Stimulated activated CD8-positive, alpha-beta memory T cell treated with anti-CD3 and anti-CD28 coated beads, Interleukin-15, amount 100 ng/mL, for 24 hours (primary cell): ENCODE results near the gene EFCC1.

Source experiments
- DNase-seq: peaks from one replicate; pipeline ENCODE4 v3.0.0-alpha.2; 2020; ENCODE audit warnings: low read depth

EFCC1 gene

DNA sequence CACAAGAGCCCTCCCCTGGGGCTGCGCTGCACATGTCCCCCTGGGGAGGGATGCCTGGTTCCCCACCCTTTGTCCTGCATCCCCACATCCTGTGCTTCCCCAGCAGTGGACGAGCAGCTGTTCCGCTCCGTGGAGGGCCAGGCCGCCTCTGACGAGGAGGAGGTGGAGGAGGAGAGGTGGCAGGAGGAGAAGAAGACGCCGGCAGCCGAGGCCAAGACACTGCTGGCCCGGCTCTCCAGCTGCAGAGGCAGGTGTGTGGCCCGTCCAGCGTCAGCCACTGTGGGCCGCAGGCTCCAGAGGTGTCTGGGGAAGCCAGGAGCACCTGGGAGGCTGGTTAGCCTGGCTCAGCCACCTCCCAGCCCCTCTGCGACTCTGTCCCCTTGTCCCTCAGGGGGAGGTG, 31.6 kb downstream of the EFCC1 start:
- DNase-seq: no peak

DNA sequence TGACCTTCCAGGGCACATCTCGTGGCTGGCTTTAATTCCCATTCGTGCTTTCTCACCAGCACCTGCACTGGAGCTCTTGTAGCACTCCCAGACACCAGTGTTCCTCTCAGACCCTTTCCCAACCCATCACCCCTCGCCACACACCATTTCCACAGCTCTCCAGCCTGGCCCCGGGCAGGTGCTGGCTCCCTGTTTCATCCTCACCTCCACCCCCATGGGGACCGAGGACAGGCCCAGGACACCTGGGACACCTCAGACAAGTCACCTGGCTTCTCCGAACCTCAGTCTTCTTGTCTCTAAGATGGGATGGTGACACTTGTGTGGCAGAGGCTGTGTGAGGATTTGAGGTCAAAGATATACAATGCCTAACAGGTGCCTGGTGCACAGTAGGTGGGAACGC, 32.0 kb downstream of the EFCC1 start:
- no peak for DNase-seq

DNA sequence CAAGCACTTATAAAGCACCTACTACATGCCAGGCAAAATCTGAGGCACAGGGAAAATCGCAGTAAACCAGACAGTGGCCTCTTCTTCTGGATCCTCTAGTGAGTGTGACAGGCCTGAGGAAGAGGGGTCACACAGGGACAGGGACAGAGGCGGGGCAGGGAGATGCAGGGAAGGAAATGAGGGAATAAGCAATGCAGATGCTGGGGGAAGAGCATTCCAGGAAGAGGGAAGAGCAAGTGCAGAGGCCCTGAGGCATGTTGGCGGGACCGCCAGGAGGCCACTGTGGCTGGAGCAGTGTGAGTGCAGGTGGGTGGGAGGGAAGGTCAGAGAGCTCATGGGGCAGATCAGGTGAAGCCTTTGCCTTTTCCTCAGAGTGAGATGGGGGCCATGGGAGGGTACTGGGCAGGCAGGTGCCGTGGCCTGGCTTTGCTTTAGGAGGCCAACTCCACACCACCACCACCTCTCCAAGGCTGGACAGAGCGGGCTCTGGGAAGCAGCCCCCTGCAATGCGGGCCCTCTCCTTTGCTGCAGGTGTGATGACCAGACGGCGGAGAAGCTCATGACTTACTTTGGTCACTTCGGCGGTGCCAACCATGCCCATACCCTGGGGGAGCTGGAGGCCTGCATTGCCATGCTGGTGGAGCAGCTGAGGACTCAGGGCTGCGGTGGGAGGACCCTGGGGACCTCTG, 32.7 kb downstream of the EFCC1 start:
- DNase-seq: no peak

DNA sequence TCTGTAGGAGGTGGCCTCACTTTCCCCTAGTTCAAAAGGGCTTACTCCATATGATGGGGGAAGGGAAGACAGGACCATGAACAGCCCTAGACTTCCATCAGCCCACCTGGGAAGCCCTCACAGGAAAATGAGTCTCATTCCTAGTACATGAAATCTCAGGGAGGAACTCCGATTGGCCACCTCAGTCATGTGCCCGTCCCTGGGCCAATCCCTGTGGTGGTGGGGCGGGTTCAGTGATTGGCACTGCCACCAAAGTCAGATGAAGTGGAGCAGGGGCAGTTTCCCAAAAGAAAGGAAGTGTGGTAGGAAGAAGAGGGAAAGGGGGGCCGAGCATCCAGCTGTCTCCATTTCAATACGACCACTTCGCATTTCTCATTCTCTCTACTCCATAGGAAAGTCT, 33.5 kb downstream of the EFCC1 start:
- no peak for DNase-seq

DNA sequence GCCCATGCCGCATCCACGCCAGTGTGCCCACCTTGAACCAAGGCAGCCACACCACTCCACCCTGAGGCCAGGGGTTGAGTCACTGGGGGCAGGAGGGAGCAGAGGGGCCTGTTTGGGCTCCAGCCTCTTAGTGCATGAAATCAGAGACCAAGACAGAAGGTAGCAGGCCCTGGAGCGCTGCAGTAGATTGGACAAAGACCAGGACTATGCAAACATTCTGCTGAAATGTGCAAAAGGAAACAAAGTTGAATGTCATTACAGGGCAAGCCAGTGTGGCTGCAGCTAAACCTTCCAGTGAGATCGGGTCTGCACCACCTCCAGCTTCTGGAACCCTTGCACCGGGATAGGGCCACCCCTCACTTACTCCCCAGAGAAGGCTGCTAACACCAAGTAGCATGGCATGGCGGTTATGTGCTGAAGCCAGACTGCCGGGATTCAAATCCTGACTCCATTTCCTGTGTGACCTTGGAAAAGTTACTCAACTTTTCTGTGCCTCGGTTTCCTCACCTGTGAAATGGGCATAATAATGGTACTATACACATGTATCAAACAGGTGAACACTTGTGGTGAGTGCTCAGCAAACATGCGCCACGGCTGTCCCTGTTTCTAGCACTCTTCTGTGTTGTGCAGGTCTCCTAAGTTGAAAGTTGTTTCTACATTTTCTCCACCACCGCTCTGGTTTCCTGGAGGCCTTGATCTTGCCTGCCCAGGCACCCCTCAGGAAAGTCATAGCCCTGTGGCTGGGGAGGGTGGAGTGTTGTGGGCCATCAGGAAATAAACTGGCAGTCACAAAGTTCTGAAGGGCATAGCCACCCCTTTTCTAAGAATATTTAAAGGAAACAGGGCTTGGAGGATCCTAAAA, 34.5 kb downstream of the EFCC1 start:
- no peak for DNase-seq

DNA sequence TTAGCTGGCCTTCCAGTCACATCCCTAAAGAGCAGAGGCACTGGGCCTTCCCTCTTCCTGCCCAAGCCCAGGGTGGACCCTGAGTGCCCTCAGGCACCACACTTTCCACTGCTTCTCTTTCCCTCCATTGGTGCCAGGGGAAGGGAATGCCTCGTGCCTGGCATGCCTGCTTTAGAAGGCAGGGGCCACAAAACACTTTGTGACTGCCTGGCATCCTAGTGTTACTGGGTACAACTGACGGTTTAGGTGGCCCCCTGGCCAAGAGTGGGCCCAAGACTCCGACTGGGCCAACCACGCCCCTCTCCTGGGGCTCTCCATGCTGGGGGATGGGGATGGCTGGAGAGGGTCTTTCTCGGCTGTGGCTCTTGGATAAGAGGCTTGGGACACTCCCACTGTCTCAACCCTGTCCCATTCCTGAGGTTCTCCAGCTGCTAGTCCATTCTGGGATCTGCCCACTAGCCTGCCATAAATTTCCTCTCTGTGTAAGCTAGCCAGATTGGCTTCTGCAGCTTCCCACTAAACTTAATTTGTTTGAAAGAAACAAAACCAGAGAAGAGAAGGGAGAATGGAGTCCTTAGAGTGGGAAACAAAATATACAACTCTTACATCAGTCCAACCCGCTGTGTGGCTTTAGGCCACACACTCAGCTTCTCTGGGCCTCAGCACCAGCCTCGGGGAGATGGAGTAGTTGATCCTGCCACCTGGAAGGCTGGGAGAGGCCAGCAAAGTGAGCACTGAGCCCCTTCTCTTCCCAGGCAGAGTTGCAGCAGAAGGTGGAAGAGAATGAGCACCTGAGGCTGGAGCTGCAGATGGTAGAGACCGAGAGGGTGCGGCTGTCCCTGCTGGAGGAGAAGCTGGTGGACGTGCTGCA, 35.4 kb downstream of the EFCC1 start:
- DNase-seq: no peak

DNA sequence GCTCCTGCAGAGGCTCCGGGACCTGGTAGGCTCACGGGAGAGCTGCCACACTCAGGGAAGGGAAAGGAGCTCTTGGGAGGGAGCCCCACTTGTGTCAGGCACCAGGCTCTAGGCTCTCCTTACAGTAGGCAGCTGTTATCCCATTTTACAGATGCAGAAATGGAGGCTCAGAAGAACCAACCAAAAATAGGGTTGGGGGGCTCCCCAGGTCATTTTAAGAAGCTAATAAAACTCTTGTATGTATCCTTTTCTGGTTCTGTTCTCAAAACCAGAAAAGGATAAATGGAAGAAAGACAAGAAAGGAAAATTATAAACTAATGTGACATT, 36.0 kb downstream of the EFCC1 start:
- no peak for DNase-seq

DNA sequence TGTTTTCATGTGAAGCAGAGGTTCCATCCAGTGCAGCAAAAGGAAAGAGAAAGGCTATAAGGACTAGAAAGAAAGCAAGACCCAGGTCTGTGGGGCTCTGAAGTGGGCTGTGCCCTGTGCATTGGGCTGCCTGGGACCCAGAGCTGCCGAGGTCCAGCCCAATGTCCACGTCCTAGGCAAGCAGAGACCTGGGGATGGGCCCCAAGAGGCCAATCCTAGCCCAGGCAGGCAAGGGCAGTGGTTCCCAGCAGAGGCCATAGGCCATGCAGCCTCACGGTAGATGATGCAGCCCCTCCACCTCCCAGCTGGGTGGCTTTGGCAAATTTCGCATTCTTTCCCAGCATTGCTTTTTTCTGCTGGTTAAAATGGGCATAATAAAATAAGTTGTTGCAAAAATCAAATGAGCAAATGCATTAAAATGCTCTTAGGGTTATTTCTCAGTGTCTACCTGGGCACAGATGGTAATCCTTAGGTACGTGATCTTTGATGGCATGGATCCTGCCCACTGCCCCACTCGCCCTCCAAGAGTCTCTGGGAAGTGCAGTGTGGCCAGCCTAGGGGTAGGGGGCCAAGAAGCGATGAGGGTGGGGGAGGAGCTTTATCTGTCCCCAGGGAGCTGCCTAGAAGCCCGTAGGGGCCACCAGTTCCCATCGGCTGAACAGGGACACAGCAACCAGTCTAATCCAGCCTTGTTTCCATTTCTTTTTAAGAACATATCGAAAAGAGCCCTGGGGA, 37.2 kb downstream of the EFCC1 start:
- DNase-seq: no peak

DNA sequence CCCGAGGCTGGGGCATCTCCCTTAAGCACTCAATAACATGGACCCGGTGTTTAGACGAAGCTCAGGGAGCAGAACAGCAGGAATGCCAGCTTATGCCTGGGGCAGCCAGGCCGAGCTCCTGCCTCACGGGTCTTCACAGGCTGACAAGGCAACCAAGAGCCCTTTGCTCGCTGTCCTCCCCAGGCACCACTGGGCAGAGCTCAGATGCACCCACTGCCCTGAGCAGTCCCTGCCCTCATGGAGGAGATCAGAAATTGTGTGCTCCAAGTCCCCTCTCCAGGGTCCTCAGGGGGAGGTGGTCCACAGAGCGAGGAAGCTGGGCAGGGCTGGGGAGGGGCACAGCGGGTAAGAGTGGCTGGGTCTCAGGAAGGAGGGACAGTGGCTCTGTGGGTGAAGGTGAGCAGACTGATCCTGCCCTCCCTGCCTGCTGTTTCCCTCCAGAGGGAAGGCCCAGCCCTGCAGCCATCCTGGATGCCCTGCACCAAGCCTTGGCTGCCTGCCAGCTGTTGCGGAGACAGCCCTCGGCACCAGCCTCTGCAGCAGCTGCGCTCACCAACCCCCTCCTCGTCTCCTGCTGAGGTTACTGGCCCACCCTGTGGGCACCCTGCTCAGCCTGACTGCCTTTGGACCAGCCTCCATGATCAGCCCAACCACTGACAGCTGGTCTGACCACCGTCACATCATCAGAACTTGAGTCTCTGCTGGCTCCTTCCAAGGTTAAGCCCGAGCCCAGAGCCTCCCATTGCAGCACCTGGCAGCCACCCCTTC, 38.4 kb downstream of the EFCC1 start:
- no peak for DNase-seq

DNA sequence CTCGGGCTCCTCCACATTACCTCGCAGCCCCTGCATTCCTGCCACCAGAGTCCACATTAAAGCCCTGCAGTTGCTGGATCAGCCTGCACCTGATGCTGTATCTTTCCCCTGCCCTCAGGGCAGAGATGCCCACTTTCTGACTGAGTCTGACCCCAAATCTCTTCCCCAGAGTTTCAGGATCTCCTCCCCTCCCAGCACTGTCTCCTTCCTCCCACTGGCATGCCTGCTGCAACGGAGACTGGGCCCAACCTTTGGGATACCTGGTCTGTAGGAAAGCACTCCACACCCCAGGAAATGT, 38.9 kb downstream of the EFCC1 start:
- DNase-seq: no peak

DNA sequence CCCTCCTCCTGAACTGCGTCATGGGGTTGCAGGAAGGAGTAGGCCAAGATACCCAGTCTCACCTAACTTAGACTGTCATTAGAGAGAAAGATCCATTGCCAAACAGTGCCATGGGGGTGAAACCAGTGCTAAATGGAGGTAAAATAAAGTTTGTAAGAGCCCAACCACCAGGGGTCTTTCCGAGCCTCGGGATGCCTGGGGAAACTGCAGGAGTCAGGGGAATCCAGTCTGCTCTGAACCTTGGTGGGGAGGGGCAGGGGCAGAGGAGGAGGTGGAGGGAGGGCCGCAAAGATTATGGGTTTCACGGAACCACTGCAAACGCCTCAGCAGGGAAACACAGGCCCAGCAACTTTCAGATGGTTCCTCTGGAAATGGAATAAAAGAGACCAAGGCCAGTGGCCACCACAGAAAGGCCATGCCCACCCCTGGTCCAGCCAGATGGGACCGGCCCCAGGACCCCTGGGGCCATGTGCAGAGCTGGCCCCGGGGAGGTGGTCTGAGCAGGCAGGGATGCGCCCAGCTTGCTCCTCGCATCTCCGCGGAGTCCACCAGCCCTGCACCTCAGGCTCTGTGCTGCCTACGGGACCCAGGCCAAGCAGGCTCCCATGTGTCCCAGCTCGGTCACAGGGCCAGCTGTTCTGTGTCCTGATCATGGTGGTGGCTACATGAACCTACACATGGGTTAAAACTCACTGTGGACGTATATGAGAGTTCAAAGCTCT, 39.6 kb downstream of the EFCC1 start:
- no peak for DNase-seq

DNA sequence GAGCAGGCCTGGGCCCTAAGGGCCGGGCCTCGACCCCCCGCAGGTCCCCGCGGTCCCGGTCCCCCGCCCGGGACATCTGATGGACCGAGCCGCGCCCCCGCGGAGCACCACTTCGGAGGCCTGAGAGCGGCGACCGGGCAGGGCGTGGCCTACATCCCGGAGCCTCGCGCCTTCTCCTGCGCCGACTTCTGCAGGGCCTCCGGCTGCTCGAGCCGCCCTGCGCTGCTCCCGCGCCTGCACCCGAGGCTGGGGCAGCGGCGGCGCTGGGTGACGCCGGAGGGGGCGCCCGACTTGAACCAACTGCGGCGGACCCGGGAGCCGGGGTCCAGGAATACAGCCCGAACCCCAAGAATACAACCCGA, 44.6 kb downstream of the EFCC1 start:
- no peak for DNase-seq

DNA sequence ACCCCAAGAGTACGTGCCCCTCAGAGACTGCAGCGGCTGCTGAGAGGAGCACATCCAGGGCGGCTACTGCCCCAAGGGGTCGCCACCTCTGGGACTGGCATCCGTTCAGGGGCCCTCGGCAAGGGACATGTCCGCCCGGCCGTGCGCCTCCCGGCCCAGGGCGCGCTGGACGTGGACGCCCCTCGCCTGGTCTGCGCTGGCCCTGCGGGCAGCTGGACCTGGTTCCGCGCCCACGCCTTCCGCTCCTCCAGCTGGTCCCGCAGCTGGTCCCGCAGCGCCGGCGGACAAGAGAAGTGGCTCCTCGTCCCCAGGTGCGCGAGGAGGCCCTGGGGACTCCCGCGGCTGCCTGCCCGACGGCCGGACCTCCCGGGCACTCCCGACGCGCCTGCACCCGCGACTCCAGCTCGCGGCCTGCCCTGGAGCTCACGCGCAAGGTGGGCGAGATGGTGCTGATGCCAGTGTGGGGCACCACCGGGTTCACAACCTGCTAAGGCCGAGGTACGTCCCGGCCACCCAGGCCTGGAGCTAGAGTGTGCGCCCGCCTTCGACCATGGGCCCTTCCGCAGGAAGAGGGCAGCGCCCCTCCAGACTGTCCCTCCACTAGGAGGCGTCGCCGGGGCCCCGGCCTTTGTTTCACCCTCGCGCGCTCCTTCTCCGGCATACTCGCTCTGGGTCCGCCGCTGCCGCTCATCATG, 45.1 kb downstream of the EFCC1 start:
- DNase-seq: no peak

DNA sequence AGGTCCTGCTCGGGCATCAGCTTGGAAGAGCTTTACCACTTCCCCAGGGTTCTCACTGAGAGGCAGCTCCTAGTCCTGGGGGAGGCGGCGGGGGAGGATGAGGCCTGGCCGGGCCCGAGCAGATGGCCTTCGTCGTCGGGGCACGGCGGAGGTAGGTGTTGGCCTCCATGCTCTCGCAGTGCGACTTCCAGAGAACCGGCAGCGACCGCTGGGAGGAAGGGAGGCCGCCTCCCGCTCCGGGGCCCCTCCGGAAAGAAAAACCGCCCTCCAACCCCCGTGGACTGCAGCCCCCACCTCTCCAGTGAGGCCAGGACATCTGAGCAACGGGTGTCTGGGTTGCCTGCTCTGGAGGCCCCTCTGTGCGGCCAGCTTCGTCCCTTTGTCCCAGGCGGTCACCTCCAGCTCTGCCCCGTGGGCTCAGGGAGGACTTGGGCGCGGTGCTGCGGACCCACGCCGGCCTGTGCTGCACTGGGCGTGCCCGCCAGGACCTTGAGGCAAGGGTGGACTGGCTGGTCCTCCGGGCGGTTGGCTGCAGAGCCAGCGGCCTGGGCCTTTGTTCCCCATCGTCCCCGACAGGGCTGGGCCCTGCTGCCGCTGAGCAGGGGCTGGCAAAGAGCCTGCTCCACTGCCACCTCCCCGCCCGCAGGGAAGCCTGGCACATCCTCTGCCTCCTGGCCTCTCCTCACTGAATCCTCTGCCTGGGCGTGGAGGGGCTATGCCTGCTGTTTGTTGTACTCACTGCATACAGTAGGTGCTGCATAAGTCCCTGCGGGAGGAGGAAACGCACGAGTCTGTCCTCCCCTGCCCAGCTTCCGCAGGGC, 45.8 kb downstream of the EFCC1 start:
- DNase-seq: no peak

DNA sequence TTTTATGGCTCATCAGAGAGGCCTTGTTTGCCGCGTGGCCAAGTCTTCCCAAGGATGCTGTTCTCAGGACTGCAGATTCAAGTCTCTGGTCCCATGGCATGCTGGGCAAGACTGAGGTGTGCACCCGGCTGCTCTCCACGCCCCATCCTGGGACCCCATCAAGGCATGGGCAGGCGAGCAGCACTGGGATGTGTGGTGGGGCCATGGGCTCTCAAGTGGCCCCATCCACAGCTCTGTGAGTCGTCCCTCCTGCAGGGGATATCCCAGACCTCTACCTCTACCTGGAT, 46.4 kb downstream of the EFCC1 start:
- no peak for DNase-seq

DNA sequence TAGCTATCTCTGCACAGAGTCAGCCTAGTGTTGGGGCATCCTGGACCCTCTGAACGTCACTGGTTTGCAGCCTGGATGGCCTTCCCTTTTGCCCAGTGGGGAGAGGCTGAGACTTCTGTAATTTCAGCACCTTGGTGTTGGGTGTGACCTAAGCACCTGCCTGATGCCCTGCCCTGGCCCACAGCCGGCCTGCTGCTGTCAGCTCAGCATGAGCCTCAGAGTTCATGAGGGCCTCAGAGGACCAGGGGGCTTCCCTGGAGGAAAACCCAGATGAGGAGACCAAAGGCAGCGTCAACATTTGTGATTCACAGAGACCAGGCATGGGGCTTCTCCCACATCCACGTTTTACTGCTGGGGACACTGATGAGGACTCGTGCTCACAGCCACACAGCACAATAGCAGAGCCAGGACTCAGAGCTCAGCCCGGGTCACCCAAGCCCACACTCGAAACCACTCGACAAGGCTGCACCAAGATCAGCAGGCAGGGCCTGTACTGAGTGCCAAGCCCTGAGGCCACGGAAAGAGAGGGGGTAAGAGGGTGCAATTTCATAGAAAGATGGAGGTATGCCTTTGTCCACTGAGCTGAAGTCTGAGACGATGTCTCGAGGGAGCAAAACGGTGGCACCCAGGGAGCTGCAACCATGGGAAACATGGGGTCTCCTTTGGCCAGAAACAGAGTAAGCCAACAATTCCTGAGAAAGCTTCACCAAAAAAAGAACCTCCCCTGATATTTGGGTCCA, 49.6 kb downstream of the EFCC1 start:
- no peak for DNase-seq

DNA sequence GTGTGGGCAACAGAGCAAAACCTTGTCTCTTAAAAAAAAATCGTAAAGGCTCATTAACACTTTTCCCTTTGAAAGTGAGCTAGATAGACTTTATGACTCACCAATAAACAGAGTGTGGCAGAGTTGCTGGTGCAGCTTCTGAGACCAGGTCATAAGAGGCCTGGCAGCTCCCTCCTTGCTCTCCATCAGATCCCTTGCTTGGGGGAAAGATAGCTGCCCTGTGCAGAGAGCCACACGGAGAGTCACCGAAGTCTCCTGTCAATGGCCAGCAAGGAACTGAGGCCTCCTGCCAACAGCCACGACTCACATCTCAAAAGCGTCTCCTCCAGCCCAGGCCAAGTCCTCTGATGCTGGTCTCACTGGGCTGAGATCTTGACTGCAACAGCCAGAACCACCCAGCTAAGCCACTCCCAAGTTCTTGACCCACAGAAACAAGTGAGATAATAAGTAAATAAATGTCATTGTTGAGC, 50.8 kb downstream of the EFCC1 start:
- no peak for DNase-seq

DNA sequence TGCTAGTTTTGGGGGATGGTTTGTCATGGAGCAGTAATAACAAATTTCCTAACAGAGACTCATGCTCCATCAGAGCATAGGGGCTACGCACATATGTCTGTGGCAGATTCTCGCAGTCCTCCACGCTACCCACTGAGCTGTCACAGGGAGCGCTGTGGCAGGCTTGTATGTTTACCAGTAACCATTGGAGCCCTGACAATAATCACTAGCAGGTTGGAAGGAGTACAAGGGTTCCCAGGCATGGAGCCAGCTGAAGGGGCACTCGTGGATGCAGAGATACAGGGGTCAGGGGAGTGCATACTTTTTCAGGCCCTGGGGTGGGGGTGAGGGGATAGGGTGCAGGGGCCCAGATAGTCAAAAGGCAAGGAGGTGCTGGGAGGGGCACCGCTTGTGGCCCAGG, 51.6 kb downstream of the EFCC1 start:
- no peak for DNase-seq

DNA sequence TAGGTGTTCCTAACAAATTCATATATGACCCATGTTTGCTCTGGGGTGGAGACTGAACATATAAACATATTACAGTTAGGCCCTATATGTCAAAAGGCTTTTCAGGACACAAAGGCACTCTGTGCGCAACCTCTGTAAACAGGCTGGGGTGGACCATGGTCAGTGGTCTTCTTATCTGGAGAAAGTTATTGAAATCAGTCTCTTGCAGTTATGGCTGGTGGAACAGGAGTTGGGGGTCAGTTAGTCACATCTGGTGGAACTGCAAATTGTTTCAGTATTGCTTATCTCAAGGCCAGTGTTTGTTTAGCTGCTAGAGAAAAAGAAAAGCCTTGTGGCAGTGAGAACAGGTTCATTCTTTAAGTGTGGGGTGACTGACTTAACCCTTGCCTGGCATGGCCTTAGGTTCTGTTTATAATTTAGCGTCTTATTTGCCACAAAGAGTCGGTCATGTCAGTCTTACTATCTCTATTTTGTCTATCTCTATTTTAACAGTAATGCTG, 53.6 kb downstream of the EFCC1 start:
- no peak for DNase-seq
